ENCODE data around the gene HES6. TPM values are rescaled to one million over a fixed set of nuclear protein-coding genes. Genes with fewer than 3 reads are reported as not detected.

The HES6 gene
- total and polyA plus RNA-seq, 7 donors, result 4.1 to 54.5 (median 13.1) TPM

- no peak for TF ChIP-seq CTCF (IDR thresholded peaks at IDR 0.05)
- 46 to 53% (median 49%) methylated on average over 18 of the region's 18 CpGs for WGBS, 3 donors
- peak in 1 of 4 donors; percentile 25 for ATAC-seq
Measured at GRCh38 chr2:238203973-238204683, 35.7 kb downstream of the HES6 start.

DNA sequence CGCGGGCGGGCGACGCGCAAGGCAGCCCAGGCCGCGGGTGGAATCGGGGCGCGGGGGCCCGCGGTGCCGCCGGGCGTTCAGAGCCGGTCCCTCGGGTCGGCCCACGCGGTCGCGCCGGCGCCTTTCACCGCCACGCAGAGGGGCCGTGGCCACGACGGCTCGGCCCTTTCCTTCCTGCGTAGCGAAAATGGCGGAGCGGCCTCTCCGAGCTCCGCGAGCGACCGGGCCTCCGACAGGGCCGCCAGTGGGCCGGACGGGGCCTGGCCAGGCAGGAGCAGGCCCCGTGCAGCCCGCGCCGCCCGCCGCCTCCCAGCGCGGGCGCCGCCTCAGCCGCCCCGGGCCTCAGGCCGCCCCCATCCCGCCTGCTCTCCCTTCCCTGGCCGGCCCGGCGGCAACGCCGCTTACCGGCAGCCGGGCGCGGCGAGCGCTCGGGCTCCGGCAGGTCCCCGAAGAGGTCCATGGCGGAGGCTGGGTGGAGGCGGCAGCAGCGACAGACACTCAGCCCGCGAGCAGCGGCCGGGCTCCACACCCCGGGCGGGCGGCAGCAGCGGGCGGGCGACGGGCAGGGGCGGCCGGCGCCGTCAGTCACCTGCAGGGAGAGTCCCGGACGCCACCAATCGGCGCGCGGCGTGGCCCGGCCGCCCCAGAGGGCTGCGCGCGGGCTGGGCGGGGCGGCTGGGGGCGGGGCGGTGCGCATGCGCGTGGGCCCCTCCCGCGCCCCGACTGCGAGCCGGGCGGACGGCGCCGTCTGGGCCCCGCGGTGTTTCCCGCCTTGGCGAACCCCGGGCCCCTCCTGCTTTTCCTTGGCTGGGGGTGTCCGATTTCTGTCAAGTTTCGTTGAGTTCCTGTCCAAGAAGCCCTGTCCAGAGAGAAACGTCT lies 36.5 kb downstream of the HES6 start, which contains the start of gene ILKAP:
Gene ILKAP, minus strand, starts transcription at position 602 of the 879 bp plus-strand sequence. Its CDS starts 142 bp downstream, at position 460.
- intact Hi-C loops (cut with DNase I), result loop anchor here (5.0 kb wide), 1 partner anchor 59 kb away; no protein-coding TSS in a partner anchor

More at GRCh38 chr2:238203973-238204683, 35.7 kb downstream of the HES6 start:
- no peak for DNase-seq
- H3K27ac ChIP-seq, result peak overlapping the region; percentile 96
- H3K4me1 ChIP-seq, result peaks cover 31% of the 10 kb centered on the region
- no peaks in the 10 kb centered on the region for H3K36me3 ChIP-seq (ENCODE audit: insufficient read depth in 1 of 2, low read depth in 1 of 2)
- intact Hi-C loops (cut with DNase I), result loop anchor here (5.0 kb wide), 1 partner anchor 58 kb away; no protein-coding TSS in a partner anchor
- H3K9me3 ChIP-seq, result no peaks in the 10 kb centered on the region
- peak overlapping the region; percentile 82 for H3K4me3 ChIP-seq
- H3K27me3 ChIP-seq (ENCODE audit: insufficient read depth in 3 of 3, low read length in 2 of 3), result no peaks in the 10 kb centered on the region

DNA sequence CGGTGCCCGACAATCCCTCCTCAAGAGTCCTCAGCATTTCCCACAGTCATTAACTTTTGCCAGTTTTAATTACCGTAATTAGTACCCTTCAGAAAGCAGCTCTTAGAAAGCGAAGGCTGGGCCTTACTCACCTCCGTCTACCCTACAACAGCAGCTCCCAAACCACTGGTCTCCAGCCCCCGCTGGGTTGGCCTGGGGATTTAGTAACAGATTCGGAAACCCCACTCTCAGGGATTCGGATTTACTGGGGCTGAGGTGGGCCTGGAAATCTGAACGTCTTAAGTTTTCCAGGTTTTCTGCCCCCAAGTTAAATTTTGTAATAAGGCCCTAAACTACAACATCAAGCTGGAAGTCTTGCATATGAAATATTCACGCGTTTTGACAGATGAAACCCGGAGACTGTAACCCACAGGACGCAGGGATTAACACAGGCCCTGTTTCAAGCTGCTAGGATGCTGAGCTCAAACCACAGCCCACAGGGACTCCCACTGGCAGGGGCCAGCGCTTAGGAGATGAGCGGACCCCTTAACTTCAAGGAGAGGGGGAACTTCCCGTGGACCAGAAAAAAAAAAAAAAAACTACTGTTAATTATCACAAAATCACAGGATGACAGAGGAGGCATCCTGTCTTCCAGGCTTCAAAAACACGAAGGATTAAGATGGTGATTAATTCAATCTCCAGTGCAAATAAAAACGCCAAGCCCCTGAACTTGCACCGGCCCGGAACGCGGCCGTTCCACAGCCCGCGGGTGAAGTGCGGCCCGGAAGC lies 37.3 kb downstream of the HES6 start:
- Histone ChIP-seq H3K27ac (peak overlapping the region; percentile 96), H3K4me1 (peaks cover 34% of the 10 kb centered on the region), H3K4me3 (peak overlapping the region; percentile 82), H3K36me3 (ENCODE audit: insufficient read depth in 1 of 2, low read depth in 1 of 2) (no peaks in the 10 kb centered on the region), H3K27me3 (ENCODE audit: insufficient read depth in 3 of 3, low read length in 2 of 3) (no peaks in the 10 kb centered on the region), H3K9me3 (no peaks in the 10 kb centered on the region)
- ATAC-seq (no peak), DNase-seq (no peak)
- no peak for TF ChIP-seq CTCF (IDR thresholded peaks at IDR 0.05)
- WGBS, 3 donors, result 7 to 12% (median 8%) methylated on average over 27 of the region's 27 CpGs
- intact Hi-C loops (cut with DNase I), result loop anchor here (5.0 kb wide), 1 partner anchor 60 kb away; no protein-coding TSS in a partner anchor

More for the DNA sequence above, 36.5 kb downstream of the HES6 start, which contains the start of gene ILKAP:
- TF ChIP-seq CTCF (IDR thresholded peaks at IDR 0.05), result no peak
- peak; percentile 92 to 95 for DNase-seq
- peak; percentile 96 to 99 (median 98) for ATAC-seq
- Histone ChIP-seq H3K4me1 (peaks cover 34% of the 10 kb centered on the region), H3K27me3 (ENCODE audit: insufficient read depth in 3 of 3, low read length in 2 of 3) (no peaks in the 10 kb centered on the region), H3K4me3 (peak within 1 kb of the TSS; percentile 82), H3K36me3 (ENCODE audit: insufficient read depth in 1 of 2, low read depth in 1 of 2) (no peaks in the 10 kb centered on the region), H3K9me3 (no peaks in the 10 kb centered on the region), H3K27ac (peak within 1 kb of the TSS; percentile 96)
- 0% methylated on average over 46 to 126 of the region's 126 CpGs for WGBS, 3 donors

DNA sequence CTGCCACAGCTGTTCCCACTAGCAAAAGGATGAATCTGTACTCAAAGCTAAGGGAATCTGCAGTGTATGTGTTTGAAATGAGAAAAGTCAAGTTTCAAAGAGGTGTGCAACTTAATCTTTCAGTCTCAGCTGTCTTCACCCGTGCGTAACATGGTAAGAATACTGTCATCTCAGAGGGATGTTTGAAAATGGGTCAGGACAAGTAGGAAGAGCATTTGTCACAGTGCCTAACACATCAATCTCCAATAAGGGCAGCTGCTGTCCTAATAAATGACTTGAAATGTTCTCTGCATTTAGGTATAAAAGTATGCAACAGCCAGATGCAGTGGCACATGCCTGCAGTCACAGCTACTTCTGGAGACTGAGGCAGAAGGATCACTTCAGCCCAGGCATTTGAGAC lies 49.4 kb downstream of the HES6 start:
- intact Hi-C loops (cut with DNase I), result no loop called here
- WGBS, 3 donors, result 48 to 87% (median 54%) methylated on average over 2 of the region's 2 CpGs

More for the DNA sequence above, 49.4 kb downstream of the HES6 start:
- Histone ChIP-seq H3K36me3 (ENCODE audit: insufficient read depth in 1 of 2, low read depth in 1 of 2) (peaks cover 16 to 91% of the 10 kb centered on the region in 2 donors), H3K27ac (peak overlapping the region; percentile 53), H3K4me1 (no peaks in the 10 kb centered on the region), H3K27me3 (ENCODE audit: insufficient read depth in 3 of 3, low read length in 2 of 3) (no peaks in the 10 kb centered on the region), H3K4me3 (no peak overlapping the region), H3K9me3 (no peaks in the 10 kb centered on the region)
- TF ChIP-seq CTCF (IDR thresholded peaks at IDR 0.05), result no peak
- peak in 3 of 4 donors; percentile 84 to 86 (median 84) for ATAC-seq
- DNase-seq, result no peak
